Adrenal gland (tissue), 5 donors: ENCODE results near the gene CBLN2.

ENCODE experiments used
- CTCF ChIP-seq, 6 experiments: fragments of 450-650 bp in 4 of 6; fragments of 200-600 bp in 2 of 6; sonication (generic) in 1 of 6; IDR thresholded peaks; 1 replicate in 5 of 6; 2 replicates in 1 of 6; pipeline versions ENCODE4 v1.5.1 to v1.8.0; 2016 to 2021; ENCODE audit warnings: antibody characterized with exemption in 6 of 6, mild to moderate bottlenecking in 2 of 6, moderate library complexity in 1 of 6
- POLR2A ChIP-seq, 2 donors: fragments of 450-650 bp; IDR thresholded peaks; one replicate each; pipeline ENCODE4 v1.6.1; 2017; ENCODE audit warnings: antibody characterized with exemption in 2 of 2, mild to moderate bottlenecking in 2 of 2, moderate library complexity in 1 of 2
- donor health status: DM: no; HTN: no; CAD: no.

GRCh38 chr18:72542342-72542741 is 1.8 kb downstream of the CBLN2 start:
- TF ChIP-seq CTCF (IDR thresholded peaks at IDR 0.05) (no peak), POLR2A (IDR thresholded peaks at IDR 0.05) (no peak)
